HepG2 (cell line): ENCODE data around the gene PELI1. TPM values are rescaled to one million over a fixed set of nuclear protein-coding genes. Genes with fewer than 3 reads are reported as not detected.
A peak's percentile ranks its signal among the peaks of the same experiment; 100 is the strongest.

ENCODE experiments used
- CCAR2 ChIP-seq: fragments of 200-400 bp; formaldehyde crosslinking; optimal IDR thresholded peaks from 2 replicates; pipeline ENCODE3; 2018; ENCODE audit warnings: low read depth, mild to moderate bottlenecking, low read length, moderate library complexity
- CEBPB ChIP-seq: IDR thresholded peaks from 2 replicates; pipeline ENCODE4 v1.6.1; 2011; ENCODE audit warnings: low read depth, low read length, improper control_type of control experiment, borderline replicate concordance
- CEBPG ChIP-seq: IDR thresholded peaks from 2 replicates; pipeline ENCODE4 v1.6.1; 2016
- GLMP ChIP-seq: sonication (generic); formaldehyde crosslinking; IDR thresholded peaks from 2 replicates; pipeline ENCODE4 v1.9.0; 2021; ENCODE audit warnings: missing genetic modification reagents, mild to moderate bottlenecking, borderline replicate concordance
- HBP1 ChIP-seq: IDR thresholded peaks from 2 replicates; pipeline ENCODE4 v1.6.1; 2016; ENCODE audit warnings: low read depth, control low read depth
- MTA1 ChIP-seq: sonication (generic); formaldehyde crosslinking; IDR thresholded peaks from 2 replicates; pipeline ENCODE4 v1.4.0; 2020; ENCODE audit warnings: missing genetic modification reagents, mild to moderate bottlenecking, borderline replicate concordance
- PRPF4 ChIP-seq: fragments of 200-400 bp; formaldehyde crosslinking; IDR thresholded peaks from 2 replicates; pipeline ENCODE4 v1.6.1; 2016; ENCODE audit warnings: low read length, low read depth; ENCODE audit not compliant: poor library complexity, severe bottlenecking
- SOX5 ChIP-seq: IDR thresholded peaks from 2 replicates; pipeline ENCODE4 v1.6.1; 2016; ENCODE audit warnings: borderline replicate concordance
- SOX6 ChIP-seq, 2 experiments: fragments of 450-650 bp in 1 of 2; sonication (generic) in 1 of 2; formaldehyde crosslinking in 1 of 2; IDR thresholded peaks; 2 replicates each; pipeline versions ENCODE4 v1.4.0 to v1.6.1; 2017 to 2020; ENCODE audit warnings: antibody characterized with exemption in 1 of 2, mild to moderate bottlenecking in 1 of 2, missing genetic modification reagents in 1 of 2
- TAF1 ChIP-seq: sonication (generic); formaldehyde crosslinking; IDR thresholded peaks from 2 replicates; pipeline ENCODE4 v1.4.0; 2020; ENCODE audit warnings: missing genetic modification reagents
- THRA ChIP-seq: sonication (generic); formaldehyde crosslinking; IDR thresholded peaks from 2 replicates; pipeline ENCODE4 v1.4.0; 2020; ENCODE audit warnings: missing genetic modification reagents, borderline replicate concordance
- XBP1 ChIP-seq: sonication (generic); formaldehyde crosslinking; IDR thresholded peaks from 2 replicates; pipeline ENCODE4 v1.5.0; 2020; ENCODE audit warnings: missing genetic modification reagents
- ZNF432 ChIP-seq: sonication (generic); formaldehyde crosslinking; IDR thresholded peaks from 2 replicates; pipeline ENCODE4 v1.5.0; 2020; ENCODE audit warnings: missing genetic modification reagents, mild to moderate bottlenecking, borderline replicate concordance
- ZNF513 ChIP-seq: sonication (generic); formaldehyde crosslinking; conservative IDR thresholded peaks from 2 replicates; pipeline ENCODE4 v1.5.0; 2020; ENCODE audit warnings: missing genetic modification reagents
- ZNF576 ChIP-seq: sonication (generic); formaldehyde crosslinking; IDR thresholded peaks from 2 replicates; pipeline ENCODE4 v1.4.0; 2020; ENCODE audit warnings: mild to moderate bottlenecking, missing genetic modification reagents
- ZNF646 ChIP-seq: sonication (generic); formaldehyde crosslinking; IDR thresholded peaks from 2 replicates; pipeline ENCODE4 v1.9.0; 2021; ENCODE audit warnings: mild to moderate bottlenecking, missing genetic modification reagents
- ZNF746 ChIP-seq: sonication (generic); formaldehyde crosslinking; IDR thresholded peaks from 2 replicates; pipeline ENCODE4 v1.8.0; 2022; ENCODE audit warnings: mild to moderate bottlenecking, missing genetic modification reagents
- ZNF839 ChIP-seq: sonication (generic); formaldehyde crosslinking; IDR thresholded peaks from 2 replicates; pipeline ENCODE4 v1.4.0; 2020; ENCODE audit warnings: missing genetic modification reagents, mild to moderate bottlenecking, borderline replicate concordance
- polyA plus RNA-seq, 8 experiments: library from polyadenylated mRNA; depleted of rRNA in 3 of 8; stranded (reverse) in 7 of 8; unstranded in 1 of 8; fragments of >200 nt; fragmentation: Illumina TruSeq in 4 of 8; extraction: Trizol in 4 of 8; gene quantifications; 2 replicates each; pipeline versions ENCODE4 v1.2.1 to v1.2.3, GENCODE V29; 2011 to 2016; ENCODE audit warnings: low read depth in 4 of 8, missing spikeins in 1 of 8, mixed read lengths in 1 of 8; ENCODE audit not compliant: insufficient read depth in 1 of 8
- total RNA-seq, 5 experiments: library from RNA; depleted of rRNA; stranded (reverse); fragments of >200 nt; fragmentation: Illumina TruSeq; extraction: Trizol; gene quantifications; 2 replicates each; pipeline ENCODE4 v1.2.3, GENCODE V29; 2016; ENCODE audit warnings: low read depth in 1 of 5

The PELI1 gene
- total and polyA plus RNA-seq, 2 of the 13 experiments (the other 11 are each of a cell fraction or from before 2014, with no cell fraction given) = 12.5 to 16.2 TPM

- TF ChIP-seq GLMP (CRISPR knock-in tag) (no peak), HBP1 (CRISPR knock-in tag) (no peak), SOX5 (CRISPR knock-in tag) (peak; percentile 27; the same call in 1 of the 2 replicates), ZNF839 (CRISPR knock-in tag) (no peak), PRPF4 (no peak), CEBPB (peak; percentile 99), THRA (CRISPR knock-in tag) (no peak), ZNF646 (no peak), ZNF746 (CRISPR knock-in tag) (no peak), XBP1 (CRISPR knock-in tag) (no peak), CCAR2 (no peak), ZNF432 (CRISPR knock-in tag) (no peak), CEBPG (CRISPR knock-in tag) (peak; percentile 87), TAF1 (CRISPR knock-in tag) (no peak), SOX6 (IDR thresholded peaks at IDR 0.05) (no peak), SOX6 (CRISPR knock-in tag; IDR thresholded peaks at IDR 0.05) (peak; percentile 38; the same call in 1 of the 2 replicates), ZNF513 (CRISPR knock-in tag) (no peak), ZNF576 (CRISPR knock-in tag) (no peak), MTA1 (CRISPR knock-in tag) (no peak)
Measured at GRCh38 chr2:64192664-64193105, 48.5 kb upstream of the PELI1 start (continued).
